Activated naive CD4-positive, alpha-beta T cell treated with anti-CD3 and anti-CD28 coated beads for 36 hours (primary cell): ENCODE data around the gene RARG. TPM values are rescaled to one million over a fixed set of nuclear protein-coding genes. Genes with fewer than 3 reads are reported as not detected.

ENCODE experiments used
- CTCF ChIA-PET: fragments of 350-600 bp; sonication (Branson Sonifier 250); formaldehyde crosslinking; loops from one replicate; lab custom pipeline; 2021; ENCODE audit warnings: antibody characterized with exemption; lab: Charles Lee
- DNase-seq: peaks from one replicate; pipeline ENCODE4 v3.0.0-alpha.2; 2020
- H3K27ac Mint-ChIP-seq: one replicate; pipeline ENCODE4 v1.8.0; 2021; ENCODE audit warnings: mild to moderate bottlenecking, mixed read lengths
- H3K27me3 Mint-ChIP-seq: one replicate; pipeline ENCODE4 v1.8.0; 2021; ENCODE audit warnings: low read depth, mixed read lengths
- H3K36me3 Mint-ChIP-seq: one replicate; pipeline ENCODE4 v1.8.0; 2021; ENCODE audit warnings: low read depth, mixed read lengths
- H3K4me1 Mint-ChIP-seq: one replicate; pipeline ENCODE4 v1.8.0; 2021; ENCODE audit warnings: low read depth, mixed read lengths
- H3K4me3 Mint-ChIP-seq: one replicate; pipeline ENCODE4 v1.8.0; 2021; ENCODE audit warnings: mild to moderate bottlenecking, moderate library complexity, mixed read lengths
- H3K9me3 Mint-ChIP-seq: one replicate; pipeline ENCODE4 v1.8.0; 2021; ENCODE audit warnings: mixed read lengths
- intact Hi-C: fragments of 100-400 bp; cut with micrococcal nuclease; formaldehyde crosslinking; loops from one replicate; pipeline ENCODE4 v1.15.1; 2023
- total RNA-seq, 2 experiments: library from RNA; stranded (reverse); gene quantifications; one replicate each; pipeline ENCODE4 v1.2.3, GENCODE V29; 2021

The RARG gene
- total RNA-seq, 2 experiments from 2014 or later, result 4.0 to 4.6 TPM

GRCh38 chr12:53227836-53228235 is 4.2 kb downstream of the RARG start:
- CTCF ChIA-PET, result interaction anchor here (0.7 kb wide), 1 partner anchor 18 kb away, joined by 3 read pairs; no protein-coding TSS in a partner anchor

GRCh38 chr12:53227341-53227740 is 4.7 kb downstream of the RARG start:
- Mint-ChIP-seq H3K27ac (no peak overlapping the region), H3K9me3 (no peaks in the 10 kb centered on the region), H3K36me3 (no peaks in the 10 kb centered on the region), H3K4me1 (peaks cover 52% of the 10 kb centered on the region), H3K27me3 (no peaks in the 10 kb centered on the region), H3K4me3 (no peak overlapping the region)
- intact Hi-C loops, result no loop called here
- DNase-seq, result no peak
- CTCF ChIA-PET, result interaction anchor here (0.7 kb wide), 1 partner anchor 17 kb away, joined by 3 read pairs; no protein-coding TSS in a partner anchor

More at GRCh38 chr12:53227836-53228235, 4.2 kb downstream of the RARG start:
- no peaks in the 10 kb centered on the region for H3K9me3 Mint-ChIP-seq
- intact Hi-C loops, result no loop called here
- H3K27ac Mint-ChIP-seq, result peak overlapping the region; percentile 32
- no peaks in the 10 kb centered on the region for H3K27me3 Mint-ChIP-seq
- no peak overlapping the region for H3K4me3 Mint-ChIP-seq
- H3K36me3 Mint-ChIP-seq, result no peaks in the 10 kb centered on the region
- H3K4me1 Mint-ChIP-seq, result peaks cover 52% of the 10 kb centered on the region
- no peak for DNase-seq

- H3K4me3 Mint-ChIP-seq, result no peak overlapping the region
- peaks cover 55% of the 10 kb centered on the region for H3K4me1 Mint-ChIP-seq
- CTCF ChIA-PET, result interaction anchor here (1.4 kb wide), 1 partner anchor 94 kb away, joined by 3 read pairs; the partner anchor contains the start of gene AAAS
- intact Hi-C loops, result no loop called here
- no peaks in the 10 kb centered on the region for H3K27me3 Mint-ChIP-seq
- H3K27ac Mint-ChIP-seq, result no peak overlapping the region
- no peaks in the 10 kb centered on the region for H3K9me3 Mint-ChIP-seq
- no peak for DNase-seq
- H3K36me3 Mint-ChIP-seq, result no peaks in the 10 kb centered on the region
Observed at GRCh38 chr12:53226815-53227214, 5.2 kb downstream of the RARG start.

GRCh38 chr12:53225635-53226424 is 6.2 kb downstream of the RARG start:
- Mint-ChIP-seq H3K9me3 (no peaks in the 10 kb centered on the region), H3K4me1 (peaks cover 55% of the 10 kb centered on the region), H3K36me3 (no peaks in the 10 kb centered on the region), H3K4me3 (no peak overlapping the region), H3K27me3 (no peaks in the 10 kb centered on the region), H3K27ac (no peak overlapping the region)
- intact Hi-C loops, result no loop called here
- DNase-seq, result no peak
- CTCF ChIA-PET, result interaction anchor here (0.6 to 1.4 kb wide), 4 partner anchors 59 to 346 kb away, joined by 3 read pairs; partner anchors contain the start of gene AAAS

GRCh38 chr12:53224897-53225634 is 6.9 kb downstream of the RARG start:
- H3K27ac Mint-ChIP-seq, result no peak overlapping the region
- H3K4me1 Mint-ChIP-seq, result peaks cover 57% of the 10 kb centered on the region
- H3K4me3 Mint-ChIP-seq, result no peak overlapping the region
- intact Hi-C loops, result loop anchor here (5.0 kb wide), 2 partner anchors 197 to 502 kb away; partner anchors contain the start of genes AMHR2 and CALCOCO1
- H3K27me3 Mint-ChIP-seq, result no peaks in the 10 kb centered on the region
- CTCF ChIA-PET, result interaction anchor here (0.6 to 1.4 kb wide), 4 partner anchors 60 to 347 kb away, joined by 3 read pairs; partner anchors contain the start of gene AAAS
- no peaks in the 10 kb centered on the region for H3K9me3 Mint-ChIP-seq
- no peak for DNase-seq
- no peaks in the 10 kb centered on the region for H3K36me3 Mint-ChIP-seq

- Mint-ChIP-seq H3K36me3 (no peaks in the 10 kb centered on the region), H3K9me3 (no peaks in the 10 kb centered on the region), H3K27me3 (no peaks in the 10 kb centered on the region), H3K4me1 (peaks cover 57% of the 10 kb centered on the region), H3K4me3 (no peak overlapping the region), H3K27ac (peak overlapping the region; percentile 50)
- intact Hi-C loops, result loop anchor here (5.0 kb wide), 2 partner anchors 198 to 503 kb away; partner anchors contain the start of genes AMHR2 and CALCOCO1
- no peak for DNase-seq
- CTCF ChIA-PET, result interaction anchor here (1.1 to 2.1 kb wide), 3 partner anchors 10 to 97 kb away, joined by 3 to 11 read pairs (median 6); partner anchors contain the start of gene AAAS
Observed at GRCh38 chr12:53224061-53224896, 7.7 kb downstream of the RARG start.

GRCh38 chr12:53223389-53224060 is 8.5 kb downstream of the RARG start:
- no peaks in the 10 kb centered on the region for H3K36me3 Mint-ChIP-seq
- H3K4me3 Mint-ChIP-seq, result peak overlapping the region; percentile 14
- intact Hi-C loops, result loop anchor here (1.0 to 5.0 kb wide), 3 partner anchors 9 to 504 kb away; partner anchors contain the start of genes AMHR2, CALCOCO1 and RARG
- H3K27ac Mint-ChIP-seq, result peak overlapping the region; percentile 26
- no peaks in the 10 kb centered on the region for H3K27me3 Mint-ChIP-seq
- H3K9me3 Mint-ChIP-seq, result no peaks in the 10 kb centered on the region
- peaks cover 59% of the 10 kb centered on the region for H3K4me1 Mint-ChIP-seq
- CTCF ChIA-PET, result interaction anchor here (1.1 to 2.1 kb wide), 3 partner anchors 10 to 98 kb away, joined by 3 to 11 read pairs (median 6); partner anchors contain the start of gene AAAS
- peak; percentile 64 for DNase-seq

GRCh38 chr12:53222806-53223261 is 9.2 kb downstream of the RARG start:
- H3K9me3 Mint-ChIP-seq, result no peaks in the 10 kb centered on the region
- H3K27me3 Mint-ChIP-seq, result no peaks in the 10 kb centered on the region
- no peak for DNase-seq
- H3K4me3 Mint-ChIP-seq, result peak overlapping the region; percentile 22
- peak overlapping the region; percentile 26 for H3K27ac Mint-ChIP-seq
- peaks cover 60% of the 10 kb centered on the region for H3K4me1 Mint-ChIP-seq
- H3K36me3 Mint-ChIP-seq, result no peaks in the 10 kb centered on the region
- intact Hi-C loops, result loop anchor here (1.0 to 5.0 kb wide), 3 partner anchors 9 to 504 kb away; partner anchors contain the start of genes AMHR2, CALCOCO1 and RARG
- CTCF ChIA-PET, result interaction anchor here (1.1 to 2.1 kb wide), 2 partner anchors 9 to 99 kb away, joined by 6 to 11 read pairs; partner anchors contain the start of gene AAAS

GRCh38 chr12:53222170-53222721 is 9.8 kb downstream of the RARG start:
- no peaks in the 10 kb centered on the region for H3K27me3 Mint-ChIP-seq
- peaks cover 64% of the 10 kb centered on the region for H3K4me1 Mint-ChIP-seq
- H3K9me3 Mint-ChIP-seq, result no peaks in the 10 kb centered on the region
- intact Hi-C loops, result loop anchor here (5.0 kb wide), 2 partner anchors 200 to 505 kb away; partner anchors contain the start of genes AMHR2 and CALCOCO1
- no peaks in the 10 kb centered on the region for H3K36me3 Mint-ChIP-seq
- peak overlapping the region; percentile 57 for H3K27ac Mint-ChIP-seq
- CTCF ChIA-PET, result interaction anchor here (2.1 kb wide), 1 partner anchor 8 kb away, joined by 11 read pairs; no protein-coding TSS in a partner anchor
- H3K4me3 Mint-ChIP-seq, result peak overlapping the region; percentile 60
- DNase-seq, result no peak
